Activated CD4-positive, alpha-beta memory T cell treated with anti-CD3 and anti-CD28 coated beads for 36 hours (primary cell): ENCODE data around the gene ATXN2. TPM values are rescaled to one million over a fixed set of nuclear protein-coding genes. Genes with fewer than 3 reads are reported as not detected.

Source experiments
- CTCF ChIA-PET: fragments of 350-600 bp; sonication (Branson Sonifier 250); formaldehyde crosslinking; loops from one replicate; lab custom pipeline; 2021; ENCODE audit warnings: antibody characterized with exemption, inconsistent platforms; lab: Charles Lee
- POLR2A ChIA-PET: fragments of 350-600 bp; sonication (Branson Sonifier 250); formaldehyde crosslinking; loops from one replicate; lab custom pipeline; 2021; ENCODE audit warnings: antibody characterized with exemption; lab: Charles Lee
- DNase-seq: peaks from one replicate; pipeline ENCODE4 v3.0.0-alpha.2; 2020
- H3K27ac Mint-ChIP-seq: one replicate; pipeline ENCODE4 v1.8.0; 2021; ENCODE audit warnings: mixed read lengths
- H3K27me3 Mint-ChIP-seq: one replicate; pipeline ENCODE4 v1.8.0; 2021; ENCODE audit warnings: mixed read lengths
- H3K36me3 Mint-ChIP-seq: one replicate; pipeline ENCODE4 v1.8.0; 2021; ENCODE audit warnings: mixed read lengths
- H3K4me1 Mint-ChIP-seq: one replicate; pipeline ENCODE4 v1.8.0; 2021; ENCODE audit warnings: low read depth, mixed read lengths
- H3K4me3 Mint-ChIP-seq: one replicate; pipeline ENCODE4 v1.8.0; 2021; ENCODE audit warnings: mild to moderate bottlenecking, mixed read lengths
- H3K9me3 Mint-ChIP-seq: one replicate; pipeline ENCODE4 v1.8.0; 2021; ENCODE audit warnings: mixed read lengths
- intact Hi-C: fragments of 100-400 bp; cut with micrococcal nuclease; formaldehyde crosslinking; loops from one replicate; pipeline ENCODE4 v1.15.1; 2023
- total RNA-seq, 2 experiments: library from RNA; stranded (reverse); gene quantifications; one replicate each; pipeline ENCODE4 v1.2.3, GENCODE V29; 2021

The ATXN2 gene
- total RNA-seq, 2 experiments from 2014 or later = 38.2 to 39.4 TPM

DNA sequence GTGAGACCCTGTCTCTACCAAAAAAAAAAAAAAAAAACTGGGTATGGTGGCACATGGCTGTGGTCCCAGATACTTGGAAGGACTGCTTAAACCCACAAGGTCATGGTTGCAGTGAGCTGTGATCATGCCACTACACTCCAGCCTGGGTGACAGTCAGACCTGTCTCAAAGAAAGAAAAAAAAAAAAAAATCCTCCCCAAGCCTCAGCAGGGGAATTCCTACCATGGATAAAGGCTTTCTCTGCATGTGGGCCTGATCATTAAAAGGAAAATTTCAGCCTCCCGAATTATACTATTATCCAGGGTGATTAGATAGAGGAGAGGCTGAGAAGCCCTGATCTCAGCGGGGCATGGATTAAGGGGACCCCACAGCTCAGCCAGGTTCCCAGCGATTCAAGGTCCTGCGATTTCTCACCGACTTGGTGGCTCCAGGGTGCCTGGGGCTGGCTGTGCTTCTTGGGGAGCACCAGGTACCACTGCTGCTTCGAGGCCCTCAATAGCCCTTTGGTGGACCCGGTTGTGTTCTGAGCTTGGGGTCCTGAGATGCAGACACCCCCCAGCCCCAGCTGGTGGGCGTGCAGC, 187.8 kb downstream of the ATXN2 start:
- DNase-seq = peak; percentile 49
- H3K27ac Mint-ChIP-seq = peak overlapping the region; percentile 79
- H3K4me3 Mint-ChIP-seq = no peak overlapping the region
- ChIA-PET POLR2A (interaction anchor here (0.6 to 1.8 kb wide), 4 partner anchors 24 to 146 kb away, joined by 3 to 6 read pairs (median 3); no protein-coding TSS in a partner anchor), CTCF (interaction anchor here (1.2 to 25.7 kb wide), 3 partner anchors 8 to 36 kb away, joined by 4 to 1161 read pairs (median 58); no protein-coding TSS in a partner anchor)
- H3K36me3 Mint-ChIP-seq = peaks cover 25% of the 10 kb centered on the region
- peaks cover 79% of the 10 kb centered on the region for H3K4me1 Mint-ChIP-seq
- no peaks in the 10 kb centered on the region for H3K27me3 Mint-ChIP-seq
- intact Hi-C loops = no loop called here
- no peaks in the 10 kb centered on the region for H3K9me3 Mint-ChIP-seq

DNA sequence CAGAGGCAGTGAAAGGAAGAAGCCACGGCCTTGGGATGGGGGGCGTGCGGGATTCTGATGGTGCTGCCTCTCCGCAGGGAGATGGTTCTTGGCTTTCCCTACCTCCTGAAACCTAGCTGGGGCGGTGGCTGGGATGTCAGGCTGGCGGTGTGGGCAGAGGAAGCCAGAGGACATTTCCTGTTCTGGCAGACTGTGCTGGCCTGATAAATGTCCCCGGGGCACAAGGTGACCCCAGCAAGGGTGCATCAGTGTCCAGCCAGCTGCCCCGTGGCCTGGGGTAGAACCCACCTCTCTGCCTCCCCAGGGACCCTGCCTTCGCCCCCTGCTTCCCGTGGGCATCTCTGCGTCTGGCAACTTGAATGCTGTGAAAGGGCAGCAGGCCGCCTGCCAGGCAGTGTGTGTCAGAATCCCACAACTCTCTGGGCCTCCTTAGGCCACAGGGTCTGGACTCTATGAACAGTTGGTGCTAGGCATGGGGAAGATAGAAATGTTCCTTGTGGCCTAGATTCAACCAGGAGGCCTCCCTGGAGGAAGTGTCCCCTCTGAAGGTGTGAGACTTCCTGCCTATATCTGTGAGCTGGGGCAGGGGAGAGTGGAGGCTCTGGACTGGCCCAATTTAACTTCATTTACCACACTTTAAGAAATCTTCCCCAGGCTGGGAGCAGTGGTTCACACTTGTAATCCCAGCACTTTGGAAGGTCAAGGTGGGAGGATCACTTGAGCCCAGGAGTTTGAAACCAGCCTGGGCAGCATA, 188.5 kb downstream of the ATXN2 start:
- ChIA-PET POLR2A (interaction anchor here (1.8 kb wide), 1 partner anchor 41 kb away, joined by 6 read pairs; no protein-coding TSS in a partner anchor), CTCF (interaction anchor here (1.7 to 25.7 kb wide), 3 partner anchors 14 to 37 kb away, joined by 4 to 1161 read pairs (median 58); no protein-coding TSS in a partner anchor)
- Mint-ChIP-seq H3K4me1 (peaks cover 76% of the 10 kb centered on the region), H3K27me3 (no peaks in the 10 kb centered on the region), H3K36me3 (peaks cover 22% of the 10 kb centered on the region), H3K4me3 (peak overlapping the region; percentile 32), H3K9me3 (no peaks in the 10 kb centered on the region), H3K27ac (peak overlapping the region; percentile 79)
- DNase-seq = no peak
- intact Hi-C loops = no loop called here

DNA sequence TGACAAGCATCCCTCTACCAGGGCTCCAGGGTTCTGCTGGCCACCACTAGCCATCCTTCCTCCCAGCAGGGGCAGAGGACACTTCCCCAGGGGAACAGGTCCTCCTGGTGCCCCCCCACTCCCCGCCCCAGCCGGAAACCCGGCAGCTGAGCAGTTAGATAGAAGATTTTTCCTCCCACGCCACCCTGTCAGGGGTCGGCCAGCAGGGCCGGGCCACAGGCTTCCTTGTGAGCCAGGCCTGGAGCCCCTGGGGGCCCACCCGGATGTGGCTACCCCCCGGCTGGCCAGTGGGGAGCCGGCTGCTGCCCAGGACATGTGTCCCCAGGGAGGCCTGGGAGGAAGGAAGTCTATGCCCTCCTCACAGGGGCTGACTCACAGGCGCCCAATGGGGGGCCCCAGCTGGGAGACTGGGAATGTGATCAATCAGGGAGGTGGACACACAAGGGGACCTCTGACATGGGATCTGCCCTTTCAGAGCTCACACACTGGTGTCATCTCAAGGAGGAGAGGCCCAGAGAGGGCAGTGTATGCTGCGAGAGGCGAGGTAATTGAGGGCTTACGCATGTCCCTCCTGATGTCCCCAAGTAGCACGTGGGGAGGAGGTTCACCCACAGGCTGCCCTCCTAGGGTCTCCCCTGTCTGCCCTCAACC, 189.2 kb downstream of the ATXN2 start:
- H3K27ac Mint-ChIP-seq = peak overlapping the region; percentile 80
- CTCF ChIA-PET = interaction anchor here (1.7 to 25.7 kb wide), 3 partner anchors 14 to 37 kb away, joined by 4 to 1161 read pairs (median 58); no protein-coding TSS in a partner anchor
- intact Hi-C loops = loop anchor here (5.0 kb wide), 1 partner anchor 187 kb away; the partner anchor contains the start of gene ATXN2
- peak; percentile 67 for DNase-seq
- no peaks in the 10 kb centered on the region for H3K27me3 Mint-ChIP-seq
- H3K4me3 Mint-ChIP-seq = peak overlapping the region; percentile 63
- H3K36me3 Mint-ChIP-seq = peaks cover 19% of the 10 kb centered on the region
- H3K9me3 Mint-ChIP-seq = no peaks in the 10 kb centered on the region
- POLR2A ChIA-PET = interaction anchor here (7.7 kb wide), 1 partner anchor 35 kb away, joined by 91 read pairs; no protein-coding TSS in a partner anchor
- H3K4me1 Mint-ChIP-seq = peaks cover 73% of the 10 kb centered on the region

DNA sequence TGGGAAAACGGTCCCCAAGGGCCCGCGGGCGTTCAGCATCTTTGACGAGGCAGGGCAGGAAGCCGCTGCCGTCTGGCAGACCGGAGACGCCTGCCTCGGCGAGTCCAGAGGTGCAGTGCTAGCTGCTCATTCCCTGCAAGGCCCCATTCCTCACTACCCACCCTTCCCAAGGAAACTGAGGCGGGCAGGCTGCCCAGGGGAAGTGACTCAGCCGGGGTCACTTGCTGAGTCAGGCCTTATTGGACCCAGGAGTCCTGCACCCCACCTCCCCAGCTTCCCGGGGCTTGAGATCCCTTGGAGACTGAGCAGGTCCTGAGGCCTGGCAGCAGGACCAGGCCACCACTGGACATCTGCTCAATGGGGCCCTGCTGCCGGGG, 189.7 kb downstream of the ATXN2 start:
- peak overlapping the region; percentile 63 for H3K4me3 Mint-ChIP-seq
- ChIA-PET POLR2A (interaction anchor here (7.7 kb wide), 1 partner anchor 35 kb away, joined by 91 read pairs; no protein-coding TSS in a partner anchor), CTCF (interaction anchor here (1.6 to 25.7 kb wide), 4 partner anchors 13 to 38 kb away, joined by 4 to 1161 read pairs (median 32); no protein-coding TSS in a partner anchor)
- DNase-seq = peak; percentile 41
- peaks cover 72% of the 10 kb centered on the region for H3K4me1 Mint-ChIP-seq
- peak overlapping the region; percentile 80 for H3K27ac Mint-ChIP-seq
- intact Hi-C loops = loop anchor here (5.0 kb wide), 1 partner anchor 188 kb away; the partner anchor contains the start of gene ATXN2
- no peaks in the 10 kb centered on the region for H3K27me3 Mint-ChIP-seq
- H3K36me3 Mint-ChIP-seq = peaks cover 18% of the 10 kb centered on the region
- no peaks in the 10 kb centered on the region for H3K9me3 Mint-ChIP-seq

DNA sequence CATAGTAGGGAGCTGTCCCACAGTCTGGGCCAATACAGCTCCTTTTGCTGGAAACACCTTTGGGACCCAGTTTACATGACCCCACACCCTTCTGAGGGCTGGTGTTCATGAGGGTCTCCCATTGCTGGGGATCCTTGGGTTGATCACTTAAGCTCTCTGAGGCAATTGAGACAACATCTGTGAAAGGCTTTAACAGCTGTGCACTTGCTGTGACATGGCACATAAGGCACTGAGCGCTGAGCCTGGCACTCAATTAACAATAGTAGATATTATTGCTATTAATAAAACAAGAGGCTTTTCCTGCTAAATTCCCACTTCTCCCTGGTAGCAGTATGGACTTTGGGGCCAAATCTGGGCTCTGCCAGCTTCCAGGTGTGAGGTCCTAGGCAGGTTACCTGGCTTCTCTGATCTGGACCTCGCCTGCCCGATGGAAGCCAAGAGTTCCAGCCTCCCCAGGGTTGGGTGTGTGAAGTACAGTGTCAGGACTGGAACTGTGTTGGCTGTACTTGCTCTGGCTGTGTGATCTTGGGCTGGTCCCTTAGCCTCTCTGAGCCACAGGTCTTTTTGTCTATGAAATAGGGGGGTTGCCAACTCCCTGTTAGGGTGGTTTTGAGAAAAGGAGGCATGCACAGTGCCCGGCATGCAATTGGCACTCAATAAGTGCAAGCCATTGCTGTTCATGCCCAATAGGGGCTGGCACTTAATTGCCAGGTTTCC, 190.3 kb downstream of the ATXN2 start:
- H3K9me3 Mint-ChIP-seq = no peaks in the 10 kb centered on the region
- H3K4me1 Mint-ChIP-seq = peaks cover 75% of the 10 kb centered on the region
- POLR2A ChIA-PET = interaction anchor here (1.0 to 7.7 kb wide), 3 partner anchors 21 to 36 kb away, joined by 4 to 91 read pairs (median 9); no protein-coding TSS in a partner anchor

DNA sequence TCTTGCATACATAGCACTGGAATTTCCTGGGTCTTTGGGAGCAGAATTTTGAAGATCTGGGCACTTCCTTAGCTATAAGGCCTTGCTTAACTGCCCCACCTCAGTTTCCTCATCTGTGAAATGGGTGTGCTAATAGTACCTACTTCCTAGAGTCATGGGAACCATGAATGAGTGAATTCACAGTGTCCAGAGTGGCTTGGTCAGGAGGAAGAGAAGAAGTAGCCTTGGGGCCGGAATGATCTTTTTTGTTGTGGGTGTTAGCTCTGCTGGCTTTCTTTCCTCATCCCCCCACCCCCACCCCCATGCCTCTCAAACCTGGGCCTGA, 191.0 kb downstream of the ATXN2 start:
- CTCF ChIA-PET = interaction anchor here (1.4 to 25.7 kb wide), 4 partner anchors 12 to 120 kb away, joined by 3 to 1161 read pairs (median 32); no protein-coding TSS in a partner anchor
- peak overlapping the region; percentile 58 for H3K27ac Mint-ChIP-seq
- H3K36me3 Mint-ChIP-seq = peaks cover 14% of the 10 kb centered on the region

More for the DNA sequence above, 190.3 kb downstream of the ATXN2 start:
- H3K27ac Mint-ChIP-seq = peak overlapping the region; percentile 80
- no peak for DNase-seq
- peaks cover 18% of the 10 kb centered on the region for H3K36me3 Mint-ChIP-seq
- intact Hi-C loops = loop anchor here (5.0 kb wide), 1 partner anchor 188 kb away; the partner anchor contains the start of gene ATXN2
- no peaks in the 10 kb centered on the region for H3K27me3 Mint-ChIP-seq
- CTCF ChIA-PET = interaction anchor here (1.4 to 25.7 kb wide), 4 partner anchors 12 to 119 kb away, joined by 3 to 1161 read pairs (median 32); no protein-coding TSS in a partner anchor
- peak overlapping the region; percentile 63 for H3K4me3 Mint-ChIP-seq

DNA sequence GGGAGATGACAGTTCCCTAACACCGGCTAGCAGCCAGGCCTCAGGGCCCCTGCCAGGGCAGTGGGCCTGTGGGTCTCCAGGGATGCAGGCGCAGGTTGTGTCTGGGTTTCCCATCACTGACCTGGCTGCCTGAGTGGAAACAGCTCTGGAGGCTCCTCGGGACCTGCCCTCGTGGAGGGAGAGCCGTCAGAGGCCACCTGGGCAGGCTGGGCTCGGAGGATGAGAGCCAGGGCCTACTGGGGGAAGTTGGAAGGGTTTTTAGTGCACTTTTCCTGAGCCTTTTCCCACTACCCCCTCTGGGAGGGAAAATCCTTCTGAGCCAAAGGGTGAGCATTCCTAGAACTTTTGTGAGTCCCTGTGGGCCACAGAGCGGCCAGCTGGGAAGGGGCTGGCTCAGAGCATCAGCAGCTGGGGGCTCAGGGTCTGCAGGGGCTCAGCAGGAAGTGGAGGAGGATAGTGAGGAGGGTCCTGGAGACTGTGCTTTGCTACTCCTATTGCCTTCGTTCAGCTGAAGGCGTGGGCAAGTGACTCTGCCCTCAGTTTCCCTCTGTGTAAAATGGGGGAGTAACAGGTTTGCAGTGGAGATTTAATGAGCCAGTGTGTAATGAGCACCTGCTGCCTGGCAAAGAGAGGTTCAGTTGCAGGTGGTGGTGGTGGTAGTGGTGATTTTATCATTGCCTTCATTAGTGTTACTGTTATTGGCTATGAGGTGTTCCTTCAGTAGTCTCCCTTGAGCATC, 191.6 kb downstream of the ATXN2 start:
- H3K9me3 Mint-ChIP-seq = no peaks in the 10 kb centered on the region
- intact Hi-C loops = loop anchor here (5.0 kb wide), 1 partner anchor 190 kb away; the partner anchor contains the start of gene ATXN2
- H3K27me3 Mint-ChIP-seq = no peaks in the 10 kb centered on the region
- POLR2A ChIA-PET = interaction anchor here (1.0 to 7.7 kb wide), 5 partner anchors 22 to 48 kb away, joined by 3 to 91 read pairs (median 6); no protein-coding TSS in a partner anchor
- H3K4me3 Mint-ChIP-seq = peak overlapping the region; percentile 88
- peak overlapping the region; percentile 93 for H3K27ac Mint-ChIP-seq
- peaks cover 74% of the 10 kb centered on the region for H3K4me1 Mint-ChIP-seq
- CTCF ChIA-PET = interaction anchor here (1.4 to 25.7 kb wide), 4 partner anchors 11 to 120 kb away, joined by 3 to 1161 read pairs (median 32); no protein-coding TSS in a partner anchor
- H3K36me3 Mint-ChIP-seq = peaks cover 14% of the 10 kb centered on the region
- DNase-seq = no peak

More for the DNA sequence above, 191.0 kb downstream of the ATXN2 start:
- H3K4me1 Mint-ChIP-seq = peaks cover 75% of the 10 kb centered on the region
- H3K9me3 Mint-ChIP-seq = no peaks in the 10 kb centered on the region
- POLR2A ChIA-PET = interaction anchor here (1.0 to 7.7 kb wide), 3 partner anchors 21 to 37 kb away, joined by 4 to 91 read pairs (median 9); no protein-coding TSS in a partner anchor
- no peak for DNase-seq
- peak overlapping the region; percentile 88 for H3K4me3 Mint-ChIP-seq
- intact Hi-C loops = loop anchor here (5.0 kb wide), 1 partner anchor 189 kb away; the partner anchor contains the start of gene ATXN2
- no peaks in the 10 kb centered on the region for H3K27me3 Mint-ChIP-seq

DNA sequence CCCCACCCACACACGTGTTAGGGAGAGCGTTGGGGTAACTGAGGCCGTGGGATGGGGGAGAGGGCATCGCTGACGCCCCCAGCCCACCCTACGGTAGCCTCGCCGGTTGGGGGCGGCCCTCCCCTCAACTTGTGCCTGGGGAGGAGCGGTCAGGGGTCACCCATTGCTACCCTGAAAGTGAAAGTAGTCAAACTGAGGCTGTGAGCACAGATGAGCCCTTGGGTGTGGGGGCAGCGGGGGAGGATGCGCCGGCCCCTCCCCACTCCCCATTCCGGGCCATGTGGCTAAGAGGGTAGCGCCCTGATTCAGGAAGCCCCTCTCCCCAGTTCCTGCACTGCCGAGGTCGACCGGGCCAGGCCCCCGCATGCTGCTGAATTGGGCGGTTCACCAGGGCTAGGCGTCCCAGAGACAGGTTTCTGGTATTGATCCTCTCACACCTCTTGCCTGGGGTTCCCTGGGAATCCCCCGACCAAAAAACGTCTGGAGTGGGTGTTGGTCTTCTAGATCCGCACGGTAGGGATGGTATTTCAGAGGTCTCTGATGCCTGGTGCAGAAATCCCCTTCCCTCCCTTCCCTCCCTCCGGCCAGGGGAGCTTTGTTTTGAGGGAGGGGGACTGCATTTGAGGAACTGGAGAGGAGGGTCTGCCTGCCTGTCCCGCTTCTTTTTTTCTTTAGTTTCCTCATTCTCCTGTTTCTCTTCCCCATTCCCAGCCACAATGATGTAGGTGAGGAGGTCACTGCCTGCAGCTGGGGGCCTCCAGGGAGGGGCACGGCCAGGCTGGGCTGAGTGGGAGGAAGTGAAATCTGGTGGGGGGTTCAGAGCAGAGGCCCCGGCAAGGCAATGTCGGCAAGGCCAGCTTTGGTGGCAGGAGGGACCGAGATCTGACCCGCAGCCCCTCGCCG, 192.4 kb downstream of the ATXN2 start:
- Mint-ChIP-seq H3K9me3 (no peaks in the 10 kb centered on the region), H3K27me3 (no peaks in the 10 kb centered on the region), H3K27ac (peak overlapping the region; percentile 93), H3K36me3 (peaks cover 10% of the 10 kb centered on the region), H3K4me1 (peaks cover 66% of the 10 kb centered on the region), H3K4me3 (peak overlapping the region; percentile 88)
- ChIA-PET CTCF (interaction anchor here (8.8 to 25.7 kb wide), 2 partner anchors 10 to 41 kb away, joined by 58 to 1161 read pairs; no protein-coding TSS in a partner anchor), POLR2A (interaction anchor here (1.0 to 7.7 kb wide), 4 partner anchors 28 to 49 kb away, joined by 3 to 91 read pairs (median 8); no protein-coding TSS in a partner anchor)
- DNase-seq = peak; percentile 75
- intact Hi-C loops = loop anchor here (5.0 kb wide), 1 partner anchor 191 kb away; the partner anchor contains the start of gene ATXN2

DNA sequence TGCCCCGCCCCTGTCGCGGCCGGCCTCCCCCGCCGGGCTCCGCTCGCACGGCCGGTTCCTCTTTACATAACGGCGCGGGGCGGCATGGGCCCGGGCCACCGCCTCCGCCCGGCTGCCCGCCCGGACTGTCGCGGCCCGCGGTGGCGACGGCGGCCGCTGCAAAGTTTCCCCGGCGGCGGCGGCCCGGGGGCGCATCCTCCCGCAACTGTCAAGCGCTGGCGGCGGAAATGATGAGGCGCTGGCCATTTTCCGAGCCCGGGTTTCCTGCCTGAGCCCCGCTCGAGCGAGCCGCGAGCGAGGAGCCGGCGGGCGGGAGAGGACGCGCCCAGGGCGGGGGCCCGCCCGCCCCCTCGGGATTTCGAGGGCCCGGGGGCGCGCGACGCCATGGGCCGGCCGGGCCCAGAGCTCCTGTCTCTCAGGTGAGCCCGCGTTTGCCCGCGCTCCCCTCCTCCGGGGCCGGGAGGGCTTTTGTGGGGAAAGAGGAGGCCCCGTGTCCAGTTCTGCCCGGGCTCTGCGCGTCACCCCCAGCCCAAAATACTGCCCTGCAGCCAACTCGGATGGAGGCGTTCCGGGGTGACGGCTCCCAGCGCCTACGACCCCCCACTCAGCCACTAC, 193.1 kb downstream of the ATXN2 start, which contains the start of gene SH2B3:
SH2B3 (plus strand) TSS at position 65 of the 615 bp plus-strand sequence. CDS start 12,223 bp downstream, outside the sequence.
- intact Hi-C loops = loop anchor here (1.0 to 5.0 kb wide), 4 partner anchors 24 to 191 kb away; partner anchors contain the start of gene ATXN2
- peak within 1 kb of the TSS; percentile 94 for H3K27ac Mint-ChIP-seq
- CTCF ChIA-PET = interaction anchor here (1.9 to 25.7 kb wide), 4 partner anchors 10 to 41 kb away, joined by 7 to 1161 read pairs (median 42); no protein-coding TSS in a partner anchor
- peaks cover under 1% of the 10 kb centered on the region for H3K27me3 Mint-ChIP-seq
- peaks cover 59% of the 10 kb centered on the region for H3K4me1 Mint-ChIP-seq
- H3K9me3 Mint-ChIP-seq = no peaks in the 10 kb centered on the region
- H3K36me3 Mint-ChIP-seq = peaks cover 10% of the 10 kb centered on the region
- POLR2A ChIA-PET = interaction anchor here (1.6 to 7.7 kb wide), 2 partner anchors 39 to 43 kb away, joined by 6 to 91 read pairs; no protein-coding TSS in a partner anchor
- DNase-seq = peak; percentile 88
- H3K4me3 Mint-ChIP-seq = peak within 1 kb of the TSS; percentile 88
